Osteocyte (in vitro differentiated cells): Measurements from ENCODE around the gene KRTAP29-1. TPM values are rescaled to one million over a fixed set of nuclear protein-coding genes. Genes with fewer than 3 reads are reported as not detected.

Source experiments
- DNase-seq: peaks from one replicate; pipeline ENCODE4 v3.0.0; 2021; ENCODE audit warnings: mixed read lengths; ENCODE audit not compliant: unreplicated experiment; ENCODE audit errors: extremely low spot score
- H3K27ac Mint-ChIP-seq: one replicate; pipeline ENCODE4 v1.8.0; 2021; ENCODE audit warnings: mild to moderate bottlenecking, mixed read lengths; ENCODE audit not compliant: unreplicated experiment
- H3K27me3 Mint-ChIP-seq: one replicate; pipeline ENCODE4 v1.8.0; 2021; ENCODE audit warnings: mixed read lengths; ENCODE audit not compliant: unreplicated experiment
- H3K36me3 Mint-ChIP-seq: one replicate; pipeline ENCODE4 v1.8.0; 2021; ENCODE audit warnings: mixed read lengths; ENCODE audit not compliant: unreplicated experiment
- H3K4me1 Mint-ChIP-seq: one replicate; pipeline ENCODE4 v1.8.0; 2021; ENCODE audit warnings: mixed read lengths; ENCODE audit not compliant: unreplicated experiment
- H3K4me3 Mint-ChIP-seq: one replicate; pipeline ENCODE4 v1.8.0; 2021; ENCODE audit warnings: mild to moderate bottlenecking, moderate library complexity, mixed read lengths; ENCODE audit not compliant: unreplicated experiment
- H3K9me3 Mint-ChIP-seq: one replicate; pipeline ENCODE4 v1.8.0; 2021; ENCODE audit warnings: mixed read lengths; ENCODE audit not compliant: unreplicated experiment
- CTCF ChIP-seq: fragments of 200-600 bp; sonication (generic); IDR thresholded peaks from 2 replicates; pipeline ENCODE4 v1.5.0; 2021; ENCODE audit warnings: antibody characterized with exemption, mild to moderate bottlenecking, moderate library complexity
- total RNA-seq: library from RNA; stranded (reverse); gene quantifications from 2 replicates; pipeline ENCODE4 v1.2.1, GENCODE V29; 2021

The KRTAP29-1 gene
- total RNA-seq, 1 donor from 2014 or later: not detected

GRCh38 chr17:41322903-41323895, 20.5 kb upstream of the KRTAP29-1 start:
- H3K9me3 Mint-ChIP-seq: peaks cover 20% of the 10 kb centered on the region
- H3K27me3 Mint-ChIP-seq: no peaks in the 10 kb centered on the region
- H3K4me3 Mint-ChIP-seq: no peak overlapping the region
- TF ChIP-seq CTCF: no peak
- no peaks in the 10 kb centered on the region for H3K36me3 Mint-ChIP-seq
- H3K4me1 Mint-ChIP-seq: peaks cover 6% of the 10 kb centered on the region
- H3K27ac Mint-ChIP-seq: no peak overlapping the region
- DNase-seq: peak; percentile 63

- peaks cover 20% of the 10 kb centered on the region for H3K9me3 Mint-ChIP-seq
- H3K27me3 Mint-ChIP-seq: no peaks in the 10 kb centered on the region
- no peak overlapping the region for H3K4me3 Mint-ChIP-seq
- H3K4me1 Mint-ChIP-seq: peaks cover 4% of the 10 kb centered on the region
- no peak overlapping the region for H3K27ac Mint-ChIP-seq
- no peak for DNase-seq
- no peaks in the 10 kb centered on the region for H3K36me3 Mint-ChIP-seq
- TF ChIP-seq CTCF: peak; percentile 80
Observed at GRCh38 chr17:41322094-41322902, 19.6 kb upstream of the KRTAP29-1 start.

GRCh38 chr17:41318231-41318630, 15.6 kb upstream of the KRTAP29-1 start:
- no peaks in the 10 kb centered on the region for H3K36me3 Mint-ChIP-seq

GRCh38 chr17:41315814-41316445, 13.3 kb upstream of the KRTAP29-1 start:
- Mint-ChIP-seq H3K27me3 (no peaks in the 10 kb centered on the region), H3K27ac (no peak overlapping the region), H3K4me1 (no peaks in the 10 kb centered on the region), H3K9me3 (peaks cover 20% of the 10 kb centered on the region), H3K4me3 (no peak overlapping the region), H3K36me3 (no peaks in the 10 kb centered on the region)
- TF ChIP-seq CTCF: no peak
- no peak for DNase-seq

More at GRCh38 chr17:41318231-41318630, 15.6 kb upstream of the KRTAP29-1 start:
- no peak for DNase-seq
- Mint-ChIP-seq H3K27ac (no peak overlapping the region), H3K4me3 (no peak overlapping the region), H3K4me1 (peaks cover 3% of the 10 kb centered on the region), H3K9me3 (peaks cover 20% of the 10 kb centered on the region), H3K27me3 (no peaks in the 10 kb centered on the region)
- TF ChIP-seq CTCF: no peak
